NCI-H146 (cell line): ENCODE results near the gene ZFAND6.
"Not testable (repeated sequence)": the region's sequence is repeated elsewhere in the genome, so short reads cannot be mapped to it uniquely, and the experiment has no call there.

Source experiments
- DNase-seq: peaks from one replicate; lab custom pipeline; 2025; lab: John Stamatoyannopoulos, UW

The ZFAND6 gene

DNA sequence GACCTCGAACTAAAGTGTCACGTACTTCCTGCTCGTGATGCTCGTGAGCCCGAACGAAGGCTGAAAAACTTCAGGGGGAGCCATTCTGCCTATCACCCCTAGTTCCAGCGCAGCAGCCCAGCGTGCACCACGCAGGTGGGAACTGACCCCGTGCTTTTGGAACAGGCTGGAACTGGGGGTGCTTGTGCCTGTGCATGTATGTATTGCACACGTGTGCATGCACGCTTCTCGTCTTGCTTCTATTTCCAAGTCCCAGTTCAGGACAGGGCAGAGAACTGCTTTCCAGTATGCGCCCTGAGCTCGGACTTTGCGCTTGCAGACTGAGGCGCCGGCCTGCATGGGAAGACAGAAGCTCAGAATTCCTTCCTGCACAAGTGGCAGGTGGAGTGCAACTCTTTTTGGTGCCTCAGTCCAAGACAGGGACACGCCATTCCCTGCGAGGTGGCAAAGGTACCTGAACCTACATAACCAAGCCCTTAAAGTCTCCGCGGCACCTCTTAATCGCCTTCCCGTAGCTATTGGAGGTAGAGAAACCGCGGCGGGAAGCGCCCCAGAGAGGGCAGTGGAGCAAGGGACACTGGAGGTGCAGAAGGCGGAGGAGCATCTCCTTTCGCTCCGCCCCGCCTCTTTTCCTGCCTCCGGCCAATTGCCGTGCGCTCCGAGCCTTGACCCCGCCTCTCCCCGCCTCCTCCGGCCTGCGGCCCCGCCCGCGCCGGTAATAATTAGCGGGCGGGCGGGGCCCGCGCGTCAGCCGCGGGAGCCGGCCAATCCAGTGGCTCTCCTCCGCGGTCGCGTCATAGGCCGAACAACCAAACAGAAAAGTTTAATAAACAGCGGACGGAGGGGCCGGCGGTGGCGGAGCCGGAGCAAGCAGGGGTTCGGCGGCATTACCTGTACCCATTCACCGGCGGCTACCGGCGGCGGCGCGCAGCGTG lies at the start of gene ZFAND6:
ZFAND6 (plus strand) TSS at position 826 of the 935 bp plus-strand sequence. CDS start 60,669 bp downstream, outside the sequence.
- DNase-seq, result peak; percentile 92

DNA sequence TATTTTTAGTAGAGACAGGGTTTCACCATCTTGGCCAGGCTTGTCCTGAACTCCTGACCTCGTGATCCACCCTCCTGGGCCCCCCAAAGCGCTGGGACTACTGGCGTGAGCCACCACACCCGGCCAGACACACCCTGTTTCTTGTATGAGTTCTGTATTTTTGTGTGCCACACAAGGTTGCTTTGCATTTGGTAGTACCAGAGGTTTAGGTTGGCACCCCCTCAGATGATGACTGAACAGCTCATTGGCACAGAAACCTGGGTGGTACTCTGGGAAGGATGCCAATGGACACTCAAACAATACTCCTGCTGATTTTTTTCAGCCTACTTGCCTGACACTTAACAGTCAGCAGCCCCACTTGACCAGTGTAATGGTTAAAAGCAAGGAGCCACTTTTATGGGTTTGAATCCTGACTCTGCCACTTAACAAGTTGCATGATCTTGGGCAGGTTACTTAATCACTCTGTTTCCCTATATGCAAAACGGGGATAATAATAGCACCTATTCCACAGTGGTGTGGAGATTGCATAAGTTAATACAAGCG lies 49.3 kb upstream of the ZFAND6 start:
- no peak for DNase-seq

DNA sequence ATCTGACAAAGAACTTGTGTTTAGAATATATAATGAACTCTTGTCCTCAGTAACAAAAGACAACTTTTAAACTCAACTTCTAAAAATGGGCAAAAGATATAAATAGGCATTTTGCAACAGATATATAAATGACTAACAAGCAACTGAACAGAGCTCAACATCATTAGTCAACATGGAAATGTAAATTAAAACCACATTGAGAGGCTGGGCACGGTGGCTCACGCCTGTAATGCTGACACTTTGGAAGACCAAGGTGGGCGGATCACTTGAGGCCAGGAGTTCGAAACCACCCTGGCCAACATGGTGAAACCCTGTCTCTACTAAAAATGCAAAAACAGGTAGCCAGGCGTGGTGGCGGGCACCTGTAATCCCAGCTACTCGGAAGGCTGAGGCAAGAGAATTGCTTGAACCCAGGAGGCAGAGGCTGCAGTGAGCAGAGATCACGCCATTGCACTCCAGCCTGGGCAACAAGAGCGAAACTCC lies 48.4 kb upstream of the ZFAND6 start:
- DNase-seq, result not testable (repeated sequence)

DNA sequence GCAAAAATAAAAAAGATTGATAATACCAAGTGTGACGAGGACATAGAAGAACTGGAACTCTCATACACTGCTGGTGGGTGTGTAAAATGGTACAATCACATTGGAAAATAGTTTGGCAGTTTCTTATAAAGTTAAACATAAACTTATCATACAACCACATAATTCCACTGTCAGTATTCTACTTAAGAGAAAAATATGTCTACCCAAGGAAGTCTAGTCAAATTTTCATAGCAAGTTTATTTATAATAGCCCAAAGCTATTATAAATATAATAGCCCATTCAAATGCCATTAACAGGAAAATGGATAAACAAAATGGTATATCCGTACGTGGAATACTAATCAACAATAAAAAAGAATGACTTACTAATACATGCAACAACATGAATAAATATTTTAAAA lies 47.9 kb upstream of the ZFAND6 start:
- no peak for DNase-seq

DNA sequence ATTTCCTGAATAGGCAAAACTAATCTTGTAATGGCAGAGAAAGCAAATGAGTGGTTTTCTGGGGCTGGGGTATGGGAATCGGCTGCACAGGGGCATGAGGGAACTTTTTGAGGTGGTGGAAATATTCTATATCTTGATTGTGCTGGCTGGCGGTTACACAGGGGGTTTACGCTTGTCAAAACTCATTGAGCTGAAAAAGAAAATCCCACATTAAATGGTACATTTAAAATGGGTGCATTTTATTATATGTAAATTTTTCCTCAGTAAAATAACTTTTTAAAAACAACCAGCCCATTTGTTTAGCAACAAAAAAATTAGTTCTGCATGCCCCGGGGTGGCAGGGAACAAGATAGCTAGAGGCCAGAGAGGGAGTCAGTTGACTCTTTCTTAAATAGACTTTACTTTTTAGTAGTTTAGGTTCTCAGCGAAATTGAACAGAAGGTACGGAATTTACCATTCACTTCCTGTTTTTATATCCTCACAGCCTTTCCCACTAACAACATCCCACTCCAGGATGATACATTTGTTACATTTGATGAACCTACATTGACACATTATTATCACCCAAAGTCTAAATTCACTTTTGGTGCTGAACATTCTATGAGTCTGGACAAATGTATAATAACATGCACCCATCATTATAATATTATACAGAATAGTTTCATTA lies 47.3 kb upstream of the ZFAND6 start:
- DNase-seq, result no peak

DNA sequence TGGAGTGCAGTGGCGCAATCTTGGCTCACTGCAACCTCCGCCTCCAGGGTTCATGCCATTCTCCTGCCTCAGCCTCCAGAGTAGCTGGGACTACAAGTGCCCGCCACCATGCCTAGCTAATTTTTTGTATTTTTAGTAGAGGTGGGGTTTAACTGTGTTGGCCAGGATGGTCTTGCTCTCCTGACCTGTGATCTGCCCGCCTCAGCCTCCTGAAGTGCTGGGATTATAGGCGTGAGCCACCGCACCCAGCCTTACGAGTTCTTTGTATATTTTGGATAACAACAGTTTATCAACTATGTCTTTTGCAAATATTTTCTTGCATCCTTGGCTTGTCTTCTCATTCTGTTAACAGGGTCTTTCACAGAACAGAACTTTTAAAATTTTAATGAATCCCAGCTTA lies 45.3 kb upstream of the ZFAND6 start:
- not testable (repeated sequence) for DNase-seq

DNA sequence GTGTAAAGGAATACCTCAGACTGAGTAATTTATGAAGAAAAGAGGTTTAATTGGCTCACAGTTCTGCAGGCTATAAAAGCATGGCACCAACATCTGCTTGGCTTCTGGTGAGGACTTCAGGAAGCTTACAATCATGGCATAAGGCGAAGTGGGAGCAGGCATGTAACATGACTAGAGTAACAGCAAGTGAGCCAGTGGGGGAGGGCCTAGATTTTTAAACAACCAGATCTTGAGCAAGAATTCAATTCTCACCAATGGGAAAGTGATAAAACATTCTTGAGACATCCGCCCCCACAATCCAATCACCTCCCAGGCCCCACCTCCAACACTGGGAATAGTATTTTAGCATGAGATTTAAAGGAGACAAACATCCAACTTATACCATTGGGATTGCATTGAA lies 44.3 kb upstream of the ZFAND6 start:
- DNase-seq, result no peak

DNA sequence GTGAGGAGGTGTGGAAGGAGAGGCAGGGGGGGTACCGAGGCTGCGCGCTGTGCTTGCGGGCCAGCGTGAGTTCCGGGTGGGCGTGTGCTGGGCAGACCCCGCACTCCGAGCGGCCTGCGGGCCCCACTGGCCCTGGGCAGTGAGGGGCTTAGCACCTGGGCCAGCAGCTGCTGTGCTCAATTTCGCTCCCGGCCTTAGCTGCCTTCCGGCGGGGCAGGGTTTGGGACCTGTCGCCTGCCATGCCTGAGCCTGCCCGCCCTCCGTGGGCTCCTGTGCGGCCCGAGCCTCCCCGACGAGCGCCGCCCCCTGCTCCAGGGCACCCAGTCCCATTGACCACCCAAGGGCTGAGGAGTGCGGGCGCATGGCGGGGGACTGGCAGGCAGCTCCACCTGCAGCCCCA lies 43.0 kb upstream of the ZFAND6 start:
- DNase-seq, result not testable (repeated sequence)

DNA sequence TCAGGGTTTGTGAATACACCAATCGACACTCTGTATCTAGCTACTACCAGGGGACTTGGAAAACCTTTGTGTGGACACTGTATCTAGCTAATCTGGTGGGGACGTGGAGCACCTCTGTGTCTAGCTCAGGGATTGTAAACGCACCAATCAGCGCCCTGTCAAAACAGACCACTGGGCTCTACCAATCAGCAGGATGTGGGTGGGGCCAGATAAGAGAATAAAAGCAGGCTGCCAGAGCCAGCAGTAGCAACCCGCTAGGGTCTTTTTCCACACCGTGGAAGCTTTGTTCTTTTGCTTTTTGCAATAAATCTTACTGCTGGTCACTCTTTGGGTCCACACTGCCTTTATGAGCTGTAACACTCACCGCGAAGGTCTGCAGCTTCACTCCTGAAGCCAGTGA lies 42.3 kb upstream of the ZFAND6 start:
- not testable (repeated sequence) for DNase-seq

DNA sequence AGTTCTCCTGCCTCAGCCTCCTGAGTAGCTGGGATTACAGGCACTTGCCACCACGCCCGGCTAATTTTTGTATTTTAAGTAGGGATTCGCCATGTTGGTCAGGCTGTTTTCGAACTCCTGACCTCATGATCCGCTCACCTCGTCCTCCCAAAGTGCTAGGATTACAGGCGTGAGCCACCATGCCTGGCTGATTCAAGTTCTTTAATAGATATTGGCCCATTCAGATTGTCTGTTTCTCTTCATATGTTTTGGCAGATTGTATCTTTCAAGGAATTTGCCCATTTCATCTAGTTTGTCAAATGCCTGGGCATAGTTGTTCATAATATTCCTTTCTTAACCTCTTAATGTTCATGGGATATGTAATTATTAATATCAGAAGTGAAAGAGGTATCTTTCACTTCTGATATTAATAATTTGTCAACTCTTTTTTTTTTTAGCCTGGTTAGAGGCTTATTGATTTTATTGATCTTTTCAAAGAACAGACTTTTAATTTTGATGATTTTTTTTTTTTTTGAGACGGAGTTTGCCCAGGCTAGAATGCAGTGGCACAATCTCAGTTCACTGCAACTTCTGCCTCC lies 40.2 kb upstream of the ZFAND6 start:
- no peak for DNase-seq

DNA sequence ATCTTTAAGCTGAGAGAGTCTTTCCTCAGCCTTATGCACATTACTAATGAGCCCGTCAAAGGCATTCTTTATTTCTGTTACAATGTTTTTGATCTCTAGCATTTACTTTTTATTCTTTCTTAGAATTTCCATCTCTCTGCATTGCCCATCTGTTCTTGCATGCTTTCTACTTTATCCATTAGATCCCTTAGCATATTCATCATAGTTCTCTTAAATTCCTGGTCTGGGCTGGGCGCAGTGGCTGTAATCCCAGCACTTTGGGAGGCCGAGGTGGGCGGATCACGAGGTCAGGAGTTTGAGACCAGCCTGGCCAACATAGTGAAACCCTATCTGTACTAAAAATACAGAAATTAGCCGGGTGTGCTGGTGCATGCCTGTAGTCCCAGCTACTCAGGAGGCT lies 39.3 kb upstream of the ZFAND6 start:
- not testable (repeated sequence) for DNase-seq

DNA sequence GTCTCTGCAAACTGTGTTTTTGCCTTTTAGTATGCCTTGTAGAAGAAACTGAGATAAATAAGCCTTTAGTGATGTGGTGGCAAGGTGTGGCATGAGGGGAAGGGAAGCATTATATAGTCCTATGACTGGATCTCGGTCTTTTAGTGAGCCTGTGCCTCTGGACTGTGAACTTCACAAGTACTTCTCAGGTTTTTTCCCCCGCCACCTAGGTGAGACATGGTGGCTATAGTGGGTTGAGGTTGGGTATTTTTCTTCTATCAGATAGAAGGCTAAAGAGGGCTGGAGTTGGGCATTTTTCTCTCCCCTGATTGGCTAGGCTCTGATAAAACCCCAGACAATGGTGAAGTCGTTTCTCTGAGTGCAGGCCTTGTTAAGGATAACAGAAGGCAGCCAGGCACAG lies 38.7 kb upstream of the ZFAND6 start:
- no peak for DNase-seq

DNA sequence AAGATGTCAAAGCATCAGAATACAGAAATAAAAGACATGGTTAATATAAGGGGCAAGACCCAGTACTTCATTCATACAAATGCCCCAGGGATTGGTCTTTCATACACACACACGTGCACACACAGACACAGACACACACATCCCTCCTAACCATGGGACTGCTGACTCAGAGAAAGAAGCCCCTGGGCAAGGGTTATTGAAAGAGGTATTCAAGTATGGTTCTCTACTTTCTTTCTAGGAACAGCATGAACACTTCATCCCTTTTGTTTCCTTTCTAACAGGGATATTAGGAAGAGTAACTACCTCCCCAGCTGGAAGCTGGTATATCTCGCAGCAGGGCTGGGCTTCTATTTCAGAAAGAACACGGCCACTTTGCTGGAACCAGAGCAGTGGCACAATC lies 33.2 kb upstream of the ZFAND6 start:
- DNase-seq, result no peak

DNA sequence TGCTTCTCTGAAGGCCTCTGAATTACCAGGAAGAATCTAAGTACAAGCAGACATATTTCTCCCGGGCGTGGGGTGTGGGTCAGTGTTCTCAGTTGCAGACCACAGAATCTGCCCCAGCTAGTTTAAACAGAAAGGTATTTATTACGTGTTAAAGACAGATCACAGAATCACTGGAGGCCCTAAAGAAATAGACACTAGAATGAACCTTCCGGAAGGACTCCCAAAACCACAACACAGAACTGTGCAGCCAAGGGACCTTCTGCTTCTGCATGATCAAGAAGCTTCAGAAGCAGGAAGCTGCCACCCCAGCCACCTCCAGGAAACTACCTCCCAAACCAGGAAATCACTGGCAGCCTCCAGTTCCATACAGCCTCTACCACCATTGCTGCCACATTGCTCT lies 32.7 kb upstream of the ZFAND6 start:
- no peak for DNase-seq

DNA sequence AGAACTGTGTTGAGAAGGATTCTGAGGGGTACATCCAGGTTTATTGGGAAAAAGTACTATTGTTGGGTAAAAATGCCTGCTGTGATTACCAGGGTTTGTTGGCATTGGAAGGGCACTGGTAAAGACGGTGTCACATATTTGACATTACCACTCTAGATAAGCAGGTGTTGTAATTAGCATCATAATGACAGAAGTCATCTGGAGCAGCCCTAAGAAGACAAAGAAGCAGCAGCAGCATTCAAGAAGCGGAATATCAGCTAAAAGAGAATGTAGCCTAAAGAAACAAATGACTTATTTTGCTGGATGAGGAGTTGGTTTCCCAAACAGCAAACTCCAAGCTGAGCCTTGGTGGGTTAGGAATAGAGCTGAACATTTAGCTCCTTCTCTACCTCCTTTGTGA lies 30.5 kb upstream of the ZFAND6 start:
- no peak for DNase-seq

DNA sequence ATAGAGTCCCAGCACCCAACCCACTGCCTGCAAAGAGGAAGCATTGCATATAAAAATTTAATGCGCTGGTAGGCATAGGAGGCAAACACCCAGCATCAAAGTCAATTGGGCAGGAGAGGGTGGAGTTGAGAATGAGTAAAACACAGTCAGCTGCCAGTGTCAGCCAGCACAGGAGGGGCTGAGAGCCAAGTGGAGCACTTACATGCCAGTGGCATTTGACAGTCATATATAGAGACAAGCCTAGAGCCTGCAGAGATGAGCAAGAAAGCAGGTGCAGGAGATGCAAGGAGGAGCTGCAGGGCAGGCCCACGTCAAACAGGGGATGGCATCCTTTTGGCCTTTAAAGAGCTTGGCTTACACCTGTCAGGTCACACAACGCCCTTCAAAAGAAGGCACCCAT lies 27.6 kb upstream of the ZFAND6 start:
- peak; percentile 47 for DNase-seq

DNA sequence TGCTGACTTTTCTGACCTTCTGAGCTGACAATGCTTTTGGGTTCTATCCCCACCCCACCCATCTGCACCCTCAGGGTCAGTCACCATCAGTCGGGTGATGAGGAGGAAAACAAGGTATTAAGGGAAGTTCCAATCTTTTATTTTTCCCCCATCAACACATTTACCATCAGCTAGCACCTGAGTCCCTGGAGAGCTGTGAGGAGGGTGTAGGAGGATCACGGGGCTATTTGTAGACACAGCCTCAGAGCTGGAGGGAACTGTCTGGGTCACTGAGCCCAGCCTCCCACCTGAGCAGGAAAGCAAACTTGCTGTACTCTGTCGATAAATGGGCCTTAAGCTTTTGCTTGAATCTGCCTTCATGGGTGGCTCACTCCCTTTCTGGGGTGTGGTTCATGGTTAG lies 24.8 kb upstream of the ZFAND6 start:
- DNase-seq, result no peak

DNA sequence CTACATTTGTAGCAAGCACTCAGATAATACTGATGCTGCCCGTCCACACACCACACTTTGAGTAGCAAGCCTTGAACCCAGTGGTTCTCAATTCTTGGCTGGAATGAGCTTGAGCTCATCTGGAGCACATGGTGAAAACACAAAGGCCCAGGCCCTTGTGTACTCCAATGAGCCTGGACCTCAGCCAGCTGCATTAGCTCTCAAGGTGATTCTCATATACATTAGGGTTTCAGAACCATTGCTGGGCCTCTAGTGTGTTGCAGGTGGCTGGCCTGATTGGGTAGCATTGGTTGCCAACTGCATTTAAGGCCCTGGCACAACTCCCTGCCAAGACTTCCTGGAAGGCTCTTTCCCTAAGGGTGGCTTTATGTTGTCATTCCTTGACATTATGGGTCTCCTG lies 23.4 kb upstream of the ZFAND6 start:
- no peak for DNase-seq

DNA sequence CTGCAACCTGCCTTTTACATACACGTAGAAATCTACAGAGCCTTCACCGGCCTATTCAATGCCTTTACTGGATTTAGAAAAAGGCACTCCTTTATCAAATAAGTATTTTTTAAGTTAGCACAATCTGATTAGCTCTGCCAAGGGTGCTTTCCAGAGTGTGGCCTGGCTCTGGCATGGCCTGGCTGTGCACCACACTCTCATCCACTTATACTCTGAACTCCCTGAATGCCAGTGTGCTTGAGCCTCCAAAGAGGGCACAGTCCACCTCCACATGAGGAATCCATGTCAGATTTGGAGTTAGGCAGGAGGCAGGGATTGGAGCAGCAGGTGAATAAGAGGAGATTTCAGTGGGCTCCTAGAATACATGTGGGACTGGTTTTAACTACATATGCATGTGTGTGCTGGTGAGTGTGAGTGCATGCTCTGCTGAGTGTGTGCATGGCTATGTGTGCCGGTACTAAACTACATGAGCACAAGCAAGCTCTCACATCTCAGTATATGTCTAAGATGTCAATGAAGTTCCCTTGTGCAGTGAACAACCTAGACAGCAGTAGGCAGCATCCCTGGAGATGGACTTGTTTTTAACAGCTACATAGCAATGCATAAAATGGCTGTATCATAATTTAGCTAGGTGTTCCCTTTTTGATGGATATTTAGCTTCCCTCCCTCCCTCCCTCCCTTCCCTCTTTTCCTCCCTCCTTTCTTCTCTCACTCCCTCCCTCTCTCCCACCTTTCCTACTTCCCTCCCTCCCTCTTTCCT lies 17.8 kb upstream of the ZFAND6 start:
- no peak for DNase-seq

DNA sequence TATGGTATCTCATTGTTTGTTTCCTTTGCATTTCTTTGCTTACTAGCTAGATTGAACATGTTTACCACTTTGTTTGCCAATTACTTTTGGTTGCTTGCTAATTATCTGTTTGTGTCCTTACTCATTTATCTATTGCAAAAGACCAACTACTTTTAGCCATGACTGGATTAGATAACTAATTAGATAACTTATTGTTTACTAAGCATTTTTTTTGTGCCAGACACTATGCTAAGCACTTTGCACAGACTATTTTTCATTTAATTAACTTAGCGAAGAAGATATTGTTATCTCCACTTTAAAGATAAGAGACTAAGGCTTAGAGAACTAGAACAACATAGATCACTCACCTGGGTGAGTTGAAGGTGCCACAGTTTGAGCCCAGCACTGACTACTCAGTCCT lies 16.9 kb upstream of the ZFAND6 start:
- DNase-seq, result no peak

DNA sequence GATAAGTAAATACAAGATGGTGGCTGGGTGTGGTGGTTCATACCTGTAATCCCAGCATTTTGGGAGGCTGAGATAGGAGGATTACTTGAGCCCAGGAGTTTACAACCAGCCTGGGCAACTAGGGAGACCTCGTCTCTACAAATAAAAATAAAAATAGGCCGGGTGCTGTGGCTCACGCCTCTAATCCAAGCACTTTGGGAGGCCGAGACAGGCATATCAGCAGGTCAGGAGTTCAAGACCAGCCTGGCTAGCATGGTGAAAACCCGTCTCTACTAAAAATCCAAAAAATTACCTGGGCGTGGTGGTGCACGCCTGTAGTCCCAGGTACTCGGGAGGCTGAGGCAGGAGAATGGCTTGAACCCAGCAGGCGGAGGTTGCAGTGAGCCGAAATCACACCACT lies 14.3 kb upstream of the ZFAND6 start:
- not testable (repeated sequence) for DNase-seq

DNA sequence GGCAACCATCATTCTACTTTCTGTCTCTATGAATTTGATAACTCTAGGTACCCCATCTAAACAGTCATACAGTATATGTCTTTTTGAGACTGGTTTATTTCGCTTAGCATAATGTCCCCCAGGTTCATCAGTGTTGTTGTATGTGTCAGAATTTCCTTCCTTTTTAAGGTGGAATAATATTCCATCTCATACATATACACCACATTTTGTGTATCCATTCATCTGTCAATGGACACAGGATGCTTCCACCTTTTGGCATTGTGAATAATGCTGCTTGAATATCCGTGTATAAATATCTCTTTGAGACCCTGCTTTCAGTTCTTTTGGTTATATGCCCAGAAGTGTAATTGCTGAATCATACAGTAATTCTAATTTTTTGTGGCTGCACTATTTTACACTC lies 10.4 kb upstream of the ZFAND6 start:
- no peak for DNase-seq
